Adipocyte (in vitro differentiated cells): ENCODE measurements around the gene JAM3.

Experiments used
- DNase-seq: peaks from one replicate; pipeline ENCODE4 v3.0.0-alpha.2; 2015; ENCODE audit warnings: low read depth
- H3K27me3 ChIP-seq: replicated peaks from 2 replicates; pipeline ENCODE4 v1.7.0; 2013; ENCODE audit warnings: mild to moderate bottlenecking, low read length, moderate library complexity; ENCODE audit not compliant: control insufficient read depth, insufficient read depth
- H3K36me3 ChIP-seq: 2 replicates; pipeline ENCODE4 v1.7.0; 2013; ENCODE audit warnings: low read length, mild to moderate bottlenecking, moderate library complexity; ENCODE audit not compliant: control insufficient read depth, insufficient read depth, severe bottlenecking
- H3K4me1 ChIP-seq: 2 replicates; pipeline ENCODE4 v1.7.0; 2013; ENCODE audit warnings: mild to moderate bottlenecking, low read length, moderate library complexity; ENCODE audit not compliant: control insufficient read depth, insufficient read depth
- H3K4me3 ChIP-seq: 2 replicates; pipeline ENCODE4 v1.7.0; 2013; ENCODE audit warnings: mild to moderate bottlenecking, low read length, moderate library complexity
- H3K9ac ChIP-seq: 2 replicates; pipeline ENCODE4 v1.7.0; 2013; ENCODE audit warnings: mild to moderate bottlenecking, low read length, moderate library complexity
- H3K9me3 ChIP-seq: 2 replicates; pipeline ENCODE4 v1.7.0; 2013; ENCODE audit warnings: mild to moderate bottlenecking, low read length, moderate library complexity; ENCODE audit not compliant: control insufficient read depth

The JAM3 gene

DNA sequence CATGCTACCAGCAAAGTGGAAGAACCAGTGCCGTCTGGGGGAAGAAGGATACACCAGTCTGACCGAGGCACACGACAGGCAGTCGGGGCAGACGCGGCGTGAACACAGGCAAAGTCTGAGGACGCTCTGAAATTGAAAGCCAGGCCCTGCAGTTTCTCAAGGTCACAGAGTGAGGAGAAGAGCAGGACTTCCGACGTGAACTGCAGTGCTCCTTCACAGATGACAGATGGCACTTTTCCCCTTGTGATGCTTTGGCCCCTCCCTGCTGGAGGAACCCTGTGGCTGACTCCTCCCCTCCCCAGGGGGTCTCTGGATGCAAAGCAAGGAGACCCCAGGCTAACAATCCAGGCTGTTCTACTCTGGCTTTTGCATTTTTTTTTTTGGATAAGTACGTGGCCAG, 19.6 kb upstream of the JAM3 start:
- no peaks in the 10 kb centered on the region for H3K36me3 ChIP-seq
- no peak for DNase-seq
- H3K4me3 ChIP-seq, result no peak overlapping the region

DNA sequence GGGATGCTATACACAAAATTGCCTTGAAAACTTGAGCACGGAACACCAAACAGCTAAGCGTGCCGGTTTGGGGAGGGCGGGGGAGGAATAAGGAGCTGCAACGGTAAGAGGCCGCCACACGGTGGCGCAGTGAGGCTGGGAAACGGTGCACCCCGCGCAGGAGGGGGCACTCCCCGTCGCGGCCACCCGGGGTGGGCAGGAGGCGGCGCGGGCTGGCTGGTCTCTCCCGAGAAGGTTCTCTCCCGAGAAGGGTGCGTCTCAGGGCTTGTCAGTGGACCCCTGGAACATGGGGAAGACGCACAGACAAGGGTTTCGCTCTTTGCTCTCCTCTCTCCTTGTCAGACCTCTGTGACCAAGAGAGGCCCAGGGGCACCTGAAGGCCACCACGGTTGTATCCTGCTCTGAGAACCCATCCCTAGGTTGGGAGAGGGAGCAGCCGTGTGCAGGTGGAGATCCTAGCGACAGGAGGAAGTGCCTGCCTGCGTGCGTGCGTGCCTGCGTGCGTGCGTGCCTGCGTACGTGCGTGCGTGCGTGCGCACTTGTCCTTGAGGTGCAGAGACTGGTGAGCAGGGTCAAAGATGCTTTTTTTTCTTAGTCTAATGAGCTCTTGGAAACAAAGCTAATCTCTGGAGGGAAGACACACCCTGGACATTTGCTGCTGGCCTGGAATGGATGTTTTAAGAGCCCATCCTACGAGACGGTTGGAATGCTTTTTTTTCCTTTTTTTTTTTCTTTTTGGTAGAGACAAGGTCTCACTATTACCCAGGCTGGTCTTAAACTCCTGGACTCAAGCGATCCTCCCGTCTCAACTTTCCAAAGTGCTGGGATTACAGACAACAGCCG, 18.1 kb upstream of the JAM3 start:
- no peaks in the 10 kb centered on the region for H3K27me3 ChIP-seq
- no peaks in the 10 kb centered on the region for H3K36me3 ChIP-seq
- peak overlapping the region; percentile 38 for H3K9ac ChIP-seq
- H3K9me3 ChIP-seq, result no peaks in the 10 kb centered on the region
- peaks cover 10% of the 10 kb centered on the region for H3K4me1 ChIP-seq
- H3K4me3 ChIP-seq, result peak overlapping the region; percentile 64
- DNase-seq, result peak; percentile 91

More for the DNA sequence above, 19.6 kb upstream of the JAM3 start:
- H3K27me3 ChIP-seq, result no peaks in the 10 kb centered on the region
- H3K4me1 ChIP-seq, result peaks cover 10% of the 10 kb centered on the region
- H3K9ac ChIP-seq, result no peak overlapping the region
- no peaks in the 10 kb centered on the region for H3K9me3 ChIP-seq

DNA sequence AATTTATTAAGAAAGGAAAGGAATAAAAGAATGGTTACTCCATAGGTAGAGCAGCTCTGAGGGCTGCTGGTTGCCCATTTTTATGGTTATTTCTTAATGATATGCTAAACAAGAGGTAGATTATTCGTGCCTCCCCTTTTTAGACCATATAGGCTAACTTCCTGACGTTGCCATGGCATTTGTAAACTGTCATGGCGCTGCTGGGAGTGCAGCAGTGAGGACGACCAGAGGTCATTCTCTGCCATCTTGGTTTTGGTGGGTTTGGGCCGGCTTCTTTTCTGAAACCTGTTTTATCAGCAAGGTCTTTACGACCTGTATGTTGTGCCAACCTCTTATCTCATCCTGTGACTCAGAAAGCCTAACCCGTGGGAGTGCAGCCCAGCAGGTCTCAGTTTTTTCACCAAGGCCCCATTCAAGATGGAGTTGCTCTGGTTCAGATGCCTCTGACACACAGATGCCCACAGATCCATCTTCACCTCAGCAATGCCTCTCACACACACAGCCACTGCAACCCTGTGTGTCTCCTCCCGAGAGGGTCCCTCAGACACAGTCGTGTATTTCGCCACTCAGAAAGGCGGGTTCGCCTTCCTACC, 16.4 kb upstream of the JAM3 start:
- Histone ChIP-seq H3K36me3 (no peaks in the 10 kb centered on the region), H3K4me3 (no peak overlapping the region), H3K27me3 (no peaks in the 10 kb centered on the region), H3K4me1 (peaks cover 5% of the 10 kb centered on the region), H3K9me3 (no peaks in the 10 kb centered on the region), H3K9ac (no peak overlapping the region)
- DNase-seq, result no peak

DNA sequence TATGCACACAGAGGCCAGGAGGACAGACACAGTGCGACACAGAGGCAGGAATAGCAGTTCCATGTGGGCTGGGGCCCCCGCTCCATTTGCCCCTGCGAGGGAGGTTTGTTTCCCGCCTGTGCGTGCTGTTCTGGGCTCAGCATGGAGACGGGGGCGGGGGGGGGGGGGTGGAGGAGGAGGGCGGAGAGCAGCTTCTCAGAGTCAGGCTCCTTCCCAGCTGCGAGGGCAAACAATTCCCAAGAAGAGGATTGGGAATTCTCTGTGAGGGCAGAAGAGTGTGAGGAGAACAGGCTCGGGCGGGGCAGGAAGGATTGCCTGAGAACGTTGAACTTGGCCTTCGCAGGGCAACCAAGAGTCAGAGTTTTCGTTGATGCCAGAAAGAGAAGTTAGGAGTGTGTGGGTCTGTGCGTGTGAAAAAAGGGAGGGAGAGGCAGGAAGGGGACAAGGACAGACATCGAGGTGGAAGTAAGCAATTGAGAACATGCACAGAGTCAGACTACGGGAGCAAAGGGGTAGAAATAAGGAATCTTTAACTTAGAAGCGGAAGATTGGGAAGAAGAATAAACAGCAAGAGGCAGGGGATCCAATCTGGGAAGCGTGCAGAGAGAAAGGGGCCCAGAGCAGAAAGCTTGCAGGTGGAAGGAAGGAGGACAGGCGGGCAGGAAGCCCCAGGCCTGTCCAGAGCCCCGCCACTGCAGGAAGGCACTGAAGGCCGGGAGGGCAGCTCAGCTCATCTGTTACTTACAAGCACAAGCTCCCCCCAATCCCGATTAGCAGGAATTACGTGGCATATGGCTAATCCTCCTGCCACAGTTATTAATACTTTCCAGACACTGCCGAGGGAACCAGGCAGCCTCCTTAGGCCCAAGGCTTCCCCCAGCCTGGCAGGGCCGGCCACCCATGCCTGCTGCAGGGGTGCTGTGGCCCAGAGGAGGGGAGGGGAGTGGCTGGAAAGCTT, 15.6 kb upstream of the JAM3 start:
- Histone ChIP-seq H3K4me1 (no peaks in the 10 kb centered on the region), H3K9ac (no peak overlapping the region), H3K27me3 (no peaks in the 10 kb centered on the region), H3K36me3 (no peaks in the 10 kb centered on the region), H3K9me3 (no peaks in the 10 kb centered on the region), H3K4me3 (no peak overlapping the region)
- DNase-seq, result no peak

DNA sequence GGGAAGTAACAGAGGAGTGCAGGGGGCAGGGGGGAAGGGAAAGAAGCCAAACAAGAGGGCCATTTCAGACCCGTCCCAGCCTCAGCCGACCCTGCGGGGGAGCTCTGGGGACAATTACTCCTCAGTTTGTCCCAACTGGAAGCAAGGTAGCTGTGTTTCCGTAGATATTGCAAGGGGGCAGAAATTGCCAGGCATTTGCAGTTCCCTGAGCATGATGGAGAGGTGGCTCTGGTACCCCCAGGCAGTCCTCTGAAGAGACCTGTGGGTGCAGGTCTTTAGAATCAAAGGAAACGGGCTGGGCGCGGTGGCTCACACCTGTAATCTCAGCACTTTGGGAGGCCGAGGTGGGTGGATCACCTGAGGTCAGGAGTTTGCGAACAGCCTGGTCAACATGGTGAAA, 13.8 kb upstream of the JAM3 start:
- Histone ChIP-seq H3K4me1 (no peaks in the 10 kb centered on the region), H3K4me3 (no peak overlapping the region), H3K36me3 (no peaks in the 10 kb centered on the region), H3K27me3 (no peaks in the 10 kb centered on the region), H3K9me3 (no peaks in the 10 kb centered on the region), H3K9ac (no peak overlapping the region)
- no peak for DNase-seq

DNA sequence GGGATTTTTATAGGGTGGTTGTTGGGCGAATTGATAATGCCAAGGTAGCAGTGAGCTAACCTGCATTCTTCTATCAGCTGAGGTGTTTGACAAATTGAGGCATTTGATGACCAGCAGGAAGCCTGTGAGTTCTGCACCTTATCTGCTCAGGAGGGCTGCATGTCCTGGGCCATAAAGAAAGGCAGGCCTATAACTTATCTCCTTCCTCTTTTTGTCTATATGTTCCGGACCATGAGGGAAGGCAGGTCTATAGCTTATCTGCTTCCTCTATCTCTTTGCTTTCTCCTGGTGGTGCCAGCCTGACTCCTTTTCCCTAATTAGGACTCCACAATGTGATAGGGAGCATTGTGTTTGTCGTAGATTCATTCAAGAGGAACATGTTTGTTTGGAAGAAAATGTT, 8.6 kb upstream of the JAM3 start:
- Histone ChIP-seq H3K4me3 (no peak overlapping the region), H3K9me3 (no peaks in the 10 kb centered on the region), H3K27me3 (peaks cover 15% of the 10 kb centered on the region), H3K9ac (no peak overlapping the region), H3K36me3 (no peaks in the 10 kb centered on the region), H3K4me1 (no peaks in the 10 kb centered on the region)
- no peak for DNase-seq

DNA sequence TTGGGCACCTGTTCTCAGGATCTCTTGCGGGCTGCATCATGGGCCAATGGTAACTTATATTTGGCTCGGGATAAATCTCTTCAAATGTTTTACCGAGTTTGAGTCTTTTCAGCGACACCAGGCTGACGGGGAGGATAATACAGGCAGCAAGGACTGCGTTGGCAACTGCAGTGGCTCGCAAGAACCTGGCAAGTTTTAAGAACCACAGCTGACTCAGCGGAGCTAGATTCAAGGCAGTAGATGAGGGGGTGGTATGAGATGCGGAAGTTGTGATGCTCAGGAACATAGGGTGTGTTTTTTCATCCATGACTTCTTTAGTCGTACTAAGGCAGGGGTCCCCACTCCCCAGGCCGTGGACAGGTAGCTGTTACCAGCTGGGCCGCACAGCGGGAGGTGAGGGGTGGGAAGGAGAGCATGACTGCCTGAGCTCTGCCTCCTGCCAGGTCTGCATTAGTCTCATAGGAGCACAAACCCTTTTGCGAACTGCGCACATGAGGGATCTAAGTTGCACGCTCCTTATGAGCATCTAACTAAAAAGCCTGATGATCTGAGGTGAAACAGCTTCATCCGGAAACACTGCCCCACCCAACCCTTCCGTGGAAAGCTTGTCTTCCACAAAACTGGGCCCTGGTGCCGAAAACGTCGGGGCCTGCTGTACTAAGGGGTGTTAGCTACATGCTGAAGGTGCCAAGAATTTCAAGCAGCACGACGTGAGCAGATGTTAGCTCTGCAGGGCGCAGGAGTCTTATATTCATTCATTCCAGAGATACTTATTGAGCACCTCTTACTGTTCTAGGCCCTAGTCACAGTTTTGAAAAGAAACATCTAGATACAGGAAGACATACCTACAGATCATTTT, 6.4 kb upstream of the JAM3 start:
- Histone ChIP-seq H3K9ac (no peak overlapping the region), H3K9me3 (no peaks in the 10 kb centered on the region), H3K4me3 (no peak overlapping the region), H3K36me3 (no peaks in the 10 kb centered on the region), H3K27me3 (peaks cover 19% of the 10 kb centered on the region), H3K4me1 (no peaks in the 10 kb centered on the region)
- DNase-seq, result no peak

DNA sequence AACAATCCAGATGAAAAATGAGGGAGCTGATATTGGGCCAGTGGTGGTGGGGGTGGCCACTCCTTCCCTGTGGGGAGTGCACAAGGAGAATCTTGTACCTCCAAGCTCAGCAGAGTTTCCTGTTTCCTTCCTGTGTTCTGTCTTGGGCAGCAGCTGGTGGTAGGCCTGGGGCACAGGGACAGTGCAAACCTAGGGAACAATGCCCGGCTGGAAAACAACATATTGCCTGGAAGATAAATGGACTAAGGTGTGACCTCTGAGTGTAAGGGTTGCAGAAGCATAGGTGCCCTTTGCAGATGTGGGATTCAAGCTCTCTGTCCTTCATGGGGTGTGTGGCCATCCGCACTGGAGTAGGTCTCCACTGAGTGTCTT, 5.8 kb upstream of the JAM3 start:
- H3K9me3 ChIP-seq, result no peaks in the 10 kb centered on the region
- H3K9ac ChIP-seq, result no peak overlapping the region
- H3K27me3 ChIP-seq, result peaks cover 19% of the 10 kb centered on the region
- no peak overlapping the region for H3K4me3 ChIP-seq
- H3K36me3 ChIP-seq, result no peaks in the 10 kb centered on the region
- H3K4me1 ChIP-seq, result no peaks in the 10 kb centered on the region
- no peak for DNase-seq

DNA sequence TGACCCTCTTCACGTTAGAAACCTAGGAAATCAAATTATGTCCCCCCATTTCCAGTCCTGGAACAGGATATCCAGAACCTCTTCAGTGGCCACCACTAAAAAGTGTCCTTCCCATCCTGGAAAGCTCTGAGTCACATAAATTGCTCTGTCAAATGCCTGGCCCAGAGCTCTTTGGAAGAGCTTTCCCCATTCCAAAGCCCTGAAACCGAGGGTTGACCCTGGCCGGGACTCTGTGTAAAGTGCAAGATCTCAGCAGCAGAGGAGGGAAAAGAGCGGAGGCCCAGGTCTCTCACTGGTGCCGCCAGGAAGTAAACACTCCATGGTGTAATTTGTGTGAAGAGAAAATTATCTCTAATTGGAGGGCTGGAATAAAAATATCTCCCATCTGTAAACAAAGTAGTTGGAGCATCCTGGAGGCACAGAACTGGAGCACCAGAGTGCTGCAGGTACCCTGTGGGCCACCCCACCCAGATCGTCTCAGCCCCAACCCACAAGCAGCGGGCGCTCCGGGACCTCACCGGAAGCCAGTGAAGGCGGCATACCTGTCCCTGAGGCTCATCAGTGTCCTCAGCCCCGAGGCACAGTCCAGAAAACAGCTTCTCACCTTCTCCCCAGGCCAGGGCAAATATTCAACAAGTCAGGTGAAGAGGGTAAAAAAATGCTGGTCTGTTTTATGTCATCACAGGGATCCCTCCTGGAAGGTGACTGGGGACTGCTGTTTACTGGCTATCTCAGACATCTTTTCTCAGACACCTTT, 4.7 kb upstream of the JAM3 start:
- Histone ChIP-seq H3K36me3 (no peaks in the 10 kb centered on the region), H3K9ac (no peak overlapping the region), H3K4me3 (no peak overlapping the region), H3K27me3 (peaks cover 19% of the 10 kb centered on the region), H3K9me3 (no peaks in the 10 kb centered on the region), H3K4me1 (no peaks in the 10 kb centered on the region)
- DNase-seq, result no peak

DNA sequence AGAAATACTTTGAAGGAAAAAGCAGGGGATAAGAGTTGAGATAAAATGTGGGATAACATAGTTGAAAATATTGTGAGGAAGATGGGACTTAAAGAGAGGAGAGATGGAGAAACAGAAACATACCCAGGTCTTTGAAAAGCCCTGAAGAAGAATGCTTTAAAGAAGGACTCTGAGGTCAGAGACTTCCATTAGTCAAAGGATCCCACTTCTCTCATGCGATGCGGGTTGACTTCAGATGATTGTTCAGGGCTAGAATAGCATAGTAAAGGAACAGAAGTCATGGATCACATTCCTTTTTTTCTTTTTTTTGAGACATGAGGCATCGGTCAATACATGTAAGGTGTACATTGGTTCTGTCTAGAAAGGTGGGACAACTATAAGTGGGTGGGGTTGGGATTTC, 3.5 kb upstream of the JAM3 start:
- DNase-seq, result no peak
- H3K9ac ChIP-seq, result no peak overlapping the region
- peaks cover 7% of the 10 kb centered on the region for H3K4me1 ChIP-seq
- H3K9me3 ChIP-seq, result no peaks in the 10 kb centered on the region
- H3K4me3 ChIP-seq, result no peak overlapping the region
- H3K27me3 ChIP-seq, result peaks cover 19% of the 10 kb centered on the region
- no peaks in the 10 kb centered on the region for H3K36me3 ChIP-seq
